BLaER1 (cell line): ENCODE measurements around the gene ZSWIM8.

Experiments
- H3K27ac ChIP-seq: shearing (Covaris generic); formaldehyde crosslinking; 2 replicates; pipeline ENCODE4 v1.8.1; 2022
- H3K27me3 ChIP-seq: shearing (Covaris generic); formaldehyde crosslinking; 2 replicates; pipeline ENCODE4 v1.8.1; 2022
- H3K36me3 ChIP-seq: shearing (Covaris generic); formaldehyde crosslinking; 2 replicates; pipeline ENCODE4 v1.8.1; 2022
- H3K4me1 ChIP-seq: shearing (Covaris generic); formaldehyde crosslinking; 2 replicates; pipeline ENCODE4 v1.8.1; 2022
- H3K4me2 ChIP-seq: shearing (Covaris generic); formaldehyde crosslinking; 2 replicates; pipeline ENCODE4 v1.8.1; 2022
- H3K4me3 ChIP-seq: shearing (Covaris generic); formaldehyde crosslinking; 2 replicates; pipeline ENCODE4 v1.8.1; 2022
- H3K9ac ChIP-seq: shearing (Covaris generic); formaldehyde crosslinking; 2 replicates; pipeline ENCODE4 v1.8.1; 2022
- H3K9me3 ChIP-seq: shearing (Covaris generic); formaldehyde crosslinking; 2 replicates; pipeline ENCODE4 v1.8.1; 2022
- H4K20me1 ChIP-seq: shearing (Covaris generic); formaldehyde crosslinking; 2 replicates; pipeline ENCODE4 v1.8.1; 2022
- Cebpa-rat ChIP-seq: shearing (Covaris generic); IDR thresholded peaks from 2 replicates; pipeline ENCODE4 v1.8.1; 2022

Gene ZSWIM8

GRCh38 chr10:73814896-73815718, 29.7 kb downstream of the ZSWIM8 start:
- TF ChIP-seq Cebpa-rat, result no peak
- Histone ChIP-seq H3K4me1 (peaks cover 14% of the 10 kb centered on the region), H3K4me2 (no peak overlapping the region), H3K9ac (no peak overlapping the region), H3K36me3 (peaks cover 64% of the 10 kb centered on the region), H3K9me3 (no peaks in the 10 kb centered on the region), H3K27me3 (no peaks in the 10 kb centered on the region), H4K20me1 (peaks cover 17% of the 10 kb centered on the region; the same call in 1 of the 2 replicates), H3K27ac (no peak overlapping the region), H3K4me3 (no peak overlapping the region)

GRCh38 chr10:73815719-73816030, 30.3 kb downstream of the ZSWIM8 start:
- no peak overlapping the region for H3K4me2 ChIP-seq
- no peaks in the 10 kb centered on the region for H3K9me3 ChIP-seq
- peaks cover 11% of the 10 kb centered on the region; the same call in 1 of the 2 replicates for H4K20me1 ChIP-seq
- no peak overlapping the region for H3K27ac ChIP-seq
- peaks cover 9% of the 10 kb centered on the region for H3K4me1 ChIP-seq
- no peak for TF ChIP-seq Cebpa-rat
- peaks cover 65% of the 10 kb centered on the region for H3K36me3 ChIP-seq
- H3K27me3 ChIP-seq, result no peaks in the 10 kb centered on the region
- no peak overlapping the region for H3K4me3 ChIP-seq
- H3K9ac ChIP-seq, result no peak overlapping the region

- no peak overlapping the region for H3K9ac ChIP-seq
- no peaks in the 10 kb centered on the region for H3K27me3 ChIP-seq
- H3K9me3 ChIP-seq, result no peaks in the 10 kb centered on the region
- H3K27ac ChIP-seq, result no peak overlapping the region
- no peak for TF ChIP-seq Cebpa-rat
- H3K4me2 ChIP-seq, result no peak overlapping the region
- H4K20me1 ChIP-seq, result 0 out of 2 replicates have a peak, but pooled peaks cover 7% of the 10 kb centered on the region
- peaks cover 6% of the 10 kb centered on the region for H3K4me1 ChIP-seq
- no peak overlapping the region for H3K4me3 ChIP-seq
- H3K36me3 ChIP-seq, result peaks cover 78% of the 10 kb centered on the region
These were observed 31.7 kb downstream of the ZSWIM8 start for GRCh38 chr10:73816917-73817729.

GRCh38 chr10:73817826-73818225, 32.4 kb downstream of the ZSWIM8 start:
- TF ChIP-seq Cebpa-rat, result no peak
- no peaks in the 10 kb centered on the region for H3K27me3 ChIP-seq
- H3K9ac ChIP-seq, result no peak overlapping the region
- no peak overlapping the region for H3K4me3 ChIP-seq
- 0 out of 2 replicates have a peak, but pooled peaks cover 7% of the 10 kb centered on the region for H4K20me1 ChIP-seq
- no peak overlapping the region for H3K27ac ChIP-seq
- no peak overlapping the region for H3K4me2 ChIP-seq
- H3K9me3 ChIP-seq, result no peaks in the 10 kb centered on the region
- peaks cover 85% of the 10 kb centered on the region for H3K36me3 ChIP-seq
- H3K4me1 ChIP-seq, result no peaks in the 10 kb centered on the region

GRCh38 chr10:73818402-73818801, 33.0 kb downstream of the ZSWIM8 start:
- peaks cover 86% of the 10 kb centered on the region for H3K36me3 ChIP-seq

GRCh38 chr10:73819081-73819480, 33.7 kb downstream of the ZSWIM8 start:
- Histone ChIP-seq H3K4me2 (no peak overlapping the region), H3K27ac (no peak overlapping the region)
- no peak for TF ChIP-seq Cebpa-rat

More at GRCh38 chr10:73818402-73818801, 33.0 kb downstream of the ZSWIM8 start:
- Histone ChIP-seq H3K27ac (no peak overlapping the region), H3K4me2 (no peak overlapping the region), H3K9ac (no peak overlapping the region), H4K20me1 (0 out of 2 replicates have a peak, but pooled peaks cover 3% of the 10 kb centered on the region), H3K9me3 (no peaks in the 10 kb centered on the region), H3K4me1 (no peaks in the 10 kb centered on the region), H3K27me3 (no peaks in the 10 kb centered on the region), H3K4me3 (no peak overlapping the region)
- no peak for TF ChIP-seq Cebpa-rat

GRCh38 chr10:73819513-73820093, 34.2 kb downstream of the ZSWIM8 start:
- no peaks in the 10 kb centered on the region for H3K27me3 ChIP-seq
- H3K4me3 ChIP-seq, result no peak overlapping the region
- H3K36me3 ChIP-seq, result peaks cover 88% of the 10 kb centered on the region
- no peak overlapping the region for H3K4me2 ChIP-seq
- H4K20me1 ChIP-seq, result no peaks in the 10 kb centered on the region
- no peaks in the 10 kb centered on the region for H3K9me3 ChIP-seq
- no peak overlapping the region for H3K9ac ChIP-seq
- H3K27ac ChIP-seq, result no peak overlapping the region
- no peak for TF ChIP-seq Cebpa-rat
- no peaks in the 10 kb centered on the region for H3K4me1 ChIP-seq

More at GRCh38 chr10:73819081-73819480, 33.7 kb downstream of the ZSWIM8 start:
- H3K4me1 ChIP-seq, result no peaks in the 10 kb centered on the region
- H3K27me3 ChIP-seq, result no peaks in the 10 kb centered on the region
- peaks cover 87% of the 10 kb centered on the region for H3K36me3 ChIP-seq
- no peaks in the 10 kb centered on the region for H4K20me1 ChIP-seq
- H3K9ac ChIP-seq, result no peak overlapping the region
- no peaks in the 10 kb centered on the region for H3K9me3 ChIP-seq
- H3K4me3 ChIP-seq, result no peak overlapping the region

- no peak overlapping the region for H3K27ac ChIP-seq
- H4K20me1 ChIP-seq, result no peaks in the 10 kb centered on the region
- H3K4me1 ChIP-seq, result peaks cover 7% of the 10 kb centered on the region
- no peaks in the 10 kb centered on the region for H3K27me3 ChIP-seq
- H3K4me2 ChIP-seq, result no peak overlapping the region
- no peak overlapping the region for H3K9ac ChIP-seq
- TF ChIP-seq Cebpa-rat, result no peak
- no peak overlapping the region for H3K4me3 ChIP-seq
- H3K9me3 ChIP-seq, result no peaks in the 10 kb centered on the region
- peaks cover 84% of the 10 kb centered on the region for H3K36me3 ChIP-seq
These were observed 38.0 kb downstream of the ZSWIM8 start for GRCh38 chr10:73823391-73823790.

GRCh38 chr10:73824146-73824725, 38.8 kb downstream of the ZSWIM8 start:
- Histone ChIP-seq H3K9ac (no peak overlapping the region), H4K20me1 (no peaks in the 10 kb centered on the region), H3K4me3 (no peak overlapping the region), H3K27ac (no peak overlapping the region), H3K36me3 (peaks cover 83% of the 10 kb centered on the region), H3K27me3 (no peaks in the 10 kb centered on the region), H3K4me1 (peaks cover 7% of the 10 kb centered on the region), H3K4me2 (no peak overlapping the region), H3K9me3 (no peaks in the 10 kb centered on the region)
- TF ChIP-seq Cebpa-rat, result no peak
